IMR-90 (cell line): ENCODE data around the gene F10. TPM values are rescaled to one million over a fixed set of nuclear protein-coding genes. Genes with fewer than 3 reads are reported as not detected.

Experiments
- ATAC-seq: fragments of 200-7000 bp; cut with Tn5 transposase; 2 replicates; pipeline ENCODE4 v1.9.1; 2020; ENCODE audit warnings: low read depth, mild to moderate bottlenecking, moderate library complexity
- BruUV-seq: library from RNA; stranded (reverse); fragments of 400-500 nt; replicated peaks from 2 replicates; lab custom pipeline; 2021; lab: Mats Ljungman, UMichigan
- CTCF ChIA-PET: fragments of 300-600 bp; formaldehyde crosslinking; extraction: SDS; loops from one replicate; lab custom pipeline; 2021; ENCODE audit warnings: antibody characterized with exemption; lab: Yijun Ruan, JAX
- POLR2A ChIA-PET: fragments of 300-600 bp; sonication (Branson Sonifier 250); formaldehyde crosslinking; loops from one replicate; lab custom pipeline; 2022; ENCODE audit warnings: antibody characterized with exemption; ENCODE audit not compliant: unreplicated experiment; lab: Charles Lee
- DNase-seq: peaks from one replicate; pipeline ENCODE4 v3.0.0; 2013
- H2AFZ ChIP-seq: replicated peaks from 2 replicates; pipeline ENCODE3; 2013; ENCODE audit warnings: low read length, mild to moderate bottlenecking; ENCODE audit not compliant: poor library complexity
- H2AK5ac ChIP-seq: 2 replicates; pipeline ENCODE4 v1.6.1; 2013; ENCODE audit warnings: low read depth, low read length, inconsistent platforms
- H2AK9ac ChIP-seq: replicated peaks from 2 replicates; pipeline ENCODE3; 2013; ENCODE audit warnings: mild to moderate bottlenecking, low read depth, low read length, moderate library complexity; ENCODE audit not compliant: poor library complexity
- H2BK120ac ChIP-seq: 2 replicates; pipeline ENCODE4 v1.6.1; 2013; ENCODE audit warnings: low read depth, low read length, inconsistent platforms
- H2BK15ac ChIP-seq: 3 replicates; pipeline ENCODE4 v1.6.1; 2013; ENCODE audit warnings: low read depth, low read length, inconsistent platforms
- H2BK20ac ChIP-seq: 2 replicates; pipeline ENCODE4 v1.6.1; 2013; ENCODE audit warnings: low read depth, mild to moderate bottlenecking, inconsistent platforms, low read length, moderate library complexity
- H2BK5ac ChIP-seq: 2 replicates; pipeline ENCODE4 v1.6.1; 2013; ENCODE audit warnings: mild to moderate bottlenecking, low read depth, low read length, inconsistent platforms; ENCODE audit not compliant: poor library complexity, severe bottlenecking
- H3K14ac ChIP-seq: replicated peaks from 2 replicates; pipeline ENCODE4 v1.6.1; 2013; ENCODE audit warnings: low read depth, low read length, inconsistent platforms
- H3K18ac ChIP-seq: 2 replicates; pipeline ENCODE4 v1.6.1; 2013; ENCODE audit warnings: low read depth, low read length, control low read depth
- H3K23ac ChIP-seq: 2 replicates; pipeline ENCODE4 v1.6.1; 2013; ENCODE audit warnings: low read depth, low read length, inconsistent platforms
- H3K27ac ChIP-seq: 2 replicates; pipeline ENCODE4 v1.5.1; 2013; ENCODE audit warnings: mild to moderate bottlenecking, control low read depth, low read length; ENCODE audit not compliant: insufficient read depth
- H3K27me3 ChIP-seq: 2 replicates; pipeline ENCODE4 v1.6.1; 2013; ENCODE audit warnings: low read length; ENCODE audit not compliant: control insufficient read depth, insufficient read depth
- H3K36me3 ChIP-seq: 2 replicates; pipeline ENCODE4 v1.6.1; 2013; ENCODE audit warnings: low read length, mixed read lengths; ENCODE audit not compliant: control insufficient read depth, insufficient read depth
- H3K4ac ChIP-seq: 2 replicates; pipeline ENCODE4 v1.6.1; 2013; ENCODE audit warnings: low read depth, low read length, inconsistent platforms
- H3K4me1 ChIP-seq: 2 replicates; pipeline ENCODE4 v1.6.1; 2013; ENCODE audit warnings: low read length, mixed read lengths; ENCODE audit not compliant: control insufficient read depth, insufficient read depth
- H3K4me2 ChIP-seq: 2 replicates; pipeline ENCODE4 v1.6.1; 2013; ENCODE audit warnings: low read depth, mild to moderate bottlenecking, control low read depth, low read length, moderate library complexity
- H3K4me3 ChIP-seq: 2 replicates; pipeline ENCODE4 v1.5.1; 2013; ENCODE audit warnings: low read depth, mild to moderate bottlenecking, control low read depth, low read length, moderate library complexity; ENCODE audit not compliant: insufficient read depth
- H3K56ac ChIP-seq: 2 replicates; pipeline ENCODE4 v1.6.1; 2013; ENCODE audit warnings: low read length, inconsistent platforms; ENCODE audit not compliant: insufficient read depth; ENCODE audit errors: extremely low read depth
- H3K79me1 ChIP-seq, 2 experiments: 2 replicates each; pipeline ENCODE4 v1.6.1; 2013; ENCODE audit warnings: low read length in 2 of 2, inconsistent platforms in 1 of 2, low read depth in 1 of 2
- H3K9ac ChIP-seq: 2 replicates; pipeline ENCODE4 v1.6.1; 2013; ENCODE audit warnings: low read depth, low read length, control low read depth
- H3K9me1 ChIP-seq: 2 replicates; pipeline ENCODE4 v1.6.1; 2013; ENCODE audit warnings: low read length, inconsistent platforms; ENCODE audit not compliant: insufficient read depth
- H3K9me3 ChIP-seq: 2 replicates; pipeline ENCODE4 v1.6.1; 2013; ENCODE audit warnings: low read length; ENCODE audit not compliant: control insufficient read depth, insufficient read depth
- H4K20me1 ChIP-seq: 2 replicates; pipeline ENCODE4 v1.6.1; 2013; ENCODE audit warnings: low read length, inconsistent platforms; ENCODE audit not compliant: insufficient read depth
- H4K5ac ChIP-seq: 2 replicates; pipeline ENCODE4 v1.6.1; 2013; ENCODE audit warnings: mild to moderate bottlenecking, low read depth, low read length, control low read depth
- H4K8ac ChIP-seq, 2 experiments: 2 replicates each; pipeline ENCODE4 v1.6.1; 2013; ENCODE audit warnings: low read depth in 2 of 2, low read length in 2 of 2, control low read depth in 1 of 2, inconsistent platforms in 1 of 2
- H4K91ac ChIP-seq: 2 replicates; pipeline ENCODE4 v1.6.1; 2013; ENCODE audit warnings: low read depth, low read length, inconsistent platforms; ENCODE audit not compliant: insufficient read depth
- BHLHE40 ChIP-seq: fragments of 150-350 bp; IDR thresholded peaks from 2 replicates; pipeline ENCODE4 v1.6.1; 2016; ENCODE audit warnings: mild to moderate bottlenecking, low read depth, low read length
- CEBPB ChIP-seq: IDR thresholded peaks from 2 replicates; pipeline ENCODE4 v1.6.1; 2012; ENCODE audit warnings: low read depth, low read length, improper control_type of control experiment
- MAFK ChIP-seq: IDR thresholded peaks from 2 replicates; pipeline ENCODE4 v1.6.1; 2012; ENCODE audit warnings: low read depth, low read length, improper control_type of control experiment
- RCOR1 ChIP-seq: IDR thresholded peaks from 2 replicates; pipeline ENCODE4 v1.6.1; 2012; ENCODE audit warnings: mild to moderate bottlenecking, low read length, improper control_type of control experiment; ENCODE audit not compliant: insufficient replicate concordance
- RFX5 ChIP-seq: IDR thresholded peaks from 2 replicates; pipeline ENCODE4 v1.8.0; 2012; ENCODE audit warnings: low read depth, mild to moderate bottlenecking, low read length, moderate library complexity
- SMC3 ChIP-seq: fragments of 150-350 bp; IDR thresholded peaks from 2 replicates; pipeline ENCODE4 v1.6.1; 2016; ENCODE audit warnings: low read depth, mild to moderate bottlenecking, antibody characterized with exemption, low read length, moderate library complexity
- WGBS, 2 experiments: methylation state at CpG; one replicate each; pipeline versions ENCODE4 v1.1.5 to v1.1.7; 2013; ENCODE audit warnings: missing lambda C conversion rate in 2 of 2; ENCODE audit not compliant: insufficient read length in 1 of 2; ENCODE audit errors: extremely low coverage in 2 of 2; 5-methylcytosine and 5-hydroxymethylcytosine counted together
- dilution Hi-C: fragments of 300-500 bp; cut with HindIII; formaldehyde crosslinking; loops from one replicate; pipeline ENCODE4 v1.14.3; 2018; ENCODE audit warnings: low sequenced_read_pairs; ENCODE audit not compliant: unreplicated experiment
- in situ Hi-C: fragments of 300-500 bp; cut with MboI; formaldehyde crosslinking; loops from 3 replicates; pipeline ENCODE4 v1.14.3; 2019; ENCODE audit warnings: low sequenced_read_pairs, inconsistent platforms, mixed read lengths
- intact Hi-C: fragments of 100-400 bp; cut with micrococcal nuclease; formaldehyde crosslinking; loops from 2 replicates; pipeline ENCODE4 v1.10.0; 2022
- polyA plus RNA-seq, 3 experiments: library from polyadenylated mRNA; depleted of rRNA; stranded (reverse); fragments of >200 nt; gene quantifications; 2 replicates each; pipeline ENCODE4 v1.2.3, GENCODE V29; 2012; ENCODE audit warnings: low replicate concordance in 1 of 3
- total RNA-seq: library from RNA; depleted of rRNA; stranded (reverse); fragments of >200 nt; gene quantifications from 2 replicates; pipeline ENCODE4 v1.2.3, GENCODE V29; 2012
- TF ChIP-seq, protein P1 (sequence below): conservative IDR thresholded peaks from 2 replicates; pipeline ENCODE4 v1.5.1; 2012; ENCODE audit warnings: mild to moderate bottlenecking, low read depth, low read length, improper control_type of control experiment

F10 gene
- total and polyA plus RNA-seq, 2 of the 4 experiments (the other 2 are of a cell fraction): 9.1 to 19.5 TPM

DNA sequence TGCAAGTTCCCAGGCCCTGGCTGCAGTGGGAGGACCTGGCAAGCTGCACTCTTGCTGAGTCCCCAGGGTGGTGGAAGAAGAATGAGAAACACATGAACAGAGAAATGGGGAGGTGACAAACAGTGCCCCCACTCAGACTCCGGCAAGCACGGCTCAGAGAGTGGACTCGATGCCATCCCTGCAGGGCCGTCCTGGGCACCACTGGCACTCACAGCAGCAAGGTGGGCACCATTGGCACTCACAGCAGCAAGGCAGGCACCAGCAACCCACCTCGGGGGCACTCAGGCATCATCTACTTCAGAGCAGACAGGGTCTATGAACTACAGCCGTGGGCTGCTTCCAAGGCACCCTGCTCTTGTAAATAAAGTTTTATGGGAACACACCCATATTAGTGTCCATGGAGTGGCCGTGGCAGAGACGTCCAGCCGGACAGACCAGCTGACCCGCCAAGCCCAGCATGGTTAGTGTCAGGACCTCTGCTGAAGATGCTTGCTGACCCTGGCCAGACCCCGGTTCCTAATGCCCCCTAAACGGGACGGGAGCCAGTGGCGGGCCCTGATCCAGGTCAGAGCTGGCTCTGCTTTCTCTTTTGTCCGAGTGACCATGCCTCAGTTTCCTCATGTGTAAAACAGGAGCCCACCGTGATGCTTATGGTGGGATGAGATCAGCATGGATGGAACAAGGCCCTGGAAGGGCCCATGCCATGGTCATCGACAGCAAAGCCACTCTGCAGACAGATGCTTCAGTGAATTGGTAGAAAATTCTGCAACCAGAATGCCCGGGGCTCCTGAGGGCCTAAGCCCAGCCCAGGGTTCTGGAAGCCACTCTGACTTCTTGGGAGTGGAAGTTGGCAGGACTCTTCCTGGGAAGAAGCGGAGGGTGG is 2.1 kb upstream of the F10 start:
- ATAC-seq (no peak), DNase-seq (no peak)
- no peak overlapping the region for H2BK20ac ChIP-seq
- H4K8ac ChIP-seq: no peak overlapping the region
- no peak overlapping the region for H3K4ac ChIP-seq
- 85% methylated on average over 14 of the region's 19 CpGs; no CpG with 5 or more reads in 1 of the 2 experiments for WGBS, 2 experiments
- no TSS peak for BruUV-seq
- H3K23ac ChIP-seq: no peak overlapping the region
- no peak overlapping the region for H2BK5ac ChIP-seq
- H2AK5ac ChIP-seq: no peak overlapping the region
- no peak overlapping the region for H3K4me2 ChIP-seq
- H3K9me1 ChIP-seq: peaks cover 11% of the 10 kb centered on the region; the same call in 1 of the 2 replicates
- H2BK15ac ChIP-seq: no peak overlapping the region
- H2AFZ ChIP-seq: no peak overlapping the region
- dilution Hi-C loops: no loop called here
- no peak overlapping the region for H3K27ac ChIP-seq
- no peaks in the 10 kb centered on the region for H4K20me1 ChIP-seq
- H2BK120ac ChIP-seq: no peak overlapping the region
- ChIA-PET POLR2A (no interaction called here), CTCF (interaction anchor here (0.6 kb wide), 1 partner anchor 22 kb away, joined by 3 read pairs; no protein-coding TSS in a partner anchor)
- H3K36me3 ChIP-seq: no peaks in the 10 kb centered on the region
- no peak overlapping the region for H2AK9ac ChIP-seq
- no peaks in the 10 kb centered on the region for H3K79me1 ChIP-seq
- peaks cover 6% of the 10 kb centered on the region; the same call in 1 of the 2 replicates for H3K4me1 ChIP-seq
- in situ Hi-C loops: no loop called here
- no peaks in the 10 kb centered on the region for H3K9me3 ChIP-seq
- H4K91ac ChIP-seq: no peak overlapping the region
- no peak overlapping the region for H3K4me3 ChIP-seq
- H3K27me3 ChIP-seq: peaks cover 1% of the 10 kb centered on the region; the same call in 1 of the 2 replicates
- no peak overlapping the region for H3K9ac ChIP-seq
- intact Hi-C loops: no loop called here
- H4K5ac ChIP-seq: no peak overlapping the region
- no peak overlapping the region for H3K18ac ChIP-seq
- H3K14ac ChIP-seq: no peak overlapping the region
- no peak overlapping the region for H3K56ac ChIP-seq
- TF ChIP-seq RCOR1 (no peak), CEBPB (no peak), MAFK (no peak), RFX5 (no peak), BHLHE40 (no peak), SMC3 (no peak)
- TF ChIP-seq, protein P1, sequence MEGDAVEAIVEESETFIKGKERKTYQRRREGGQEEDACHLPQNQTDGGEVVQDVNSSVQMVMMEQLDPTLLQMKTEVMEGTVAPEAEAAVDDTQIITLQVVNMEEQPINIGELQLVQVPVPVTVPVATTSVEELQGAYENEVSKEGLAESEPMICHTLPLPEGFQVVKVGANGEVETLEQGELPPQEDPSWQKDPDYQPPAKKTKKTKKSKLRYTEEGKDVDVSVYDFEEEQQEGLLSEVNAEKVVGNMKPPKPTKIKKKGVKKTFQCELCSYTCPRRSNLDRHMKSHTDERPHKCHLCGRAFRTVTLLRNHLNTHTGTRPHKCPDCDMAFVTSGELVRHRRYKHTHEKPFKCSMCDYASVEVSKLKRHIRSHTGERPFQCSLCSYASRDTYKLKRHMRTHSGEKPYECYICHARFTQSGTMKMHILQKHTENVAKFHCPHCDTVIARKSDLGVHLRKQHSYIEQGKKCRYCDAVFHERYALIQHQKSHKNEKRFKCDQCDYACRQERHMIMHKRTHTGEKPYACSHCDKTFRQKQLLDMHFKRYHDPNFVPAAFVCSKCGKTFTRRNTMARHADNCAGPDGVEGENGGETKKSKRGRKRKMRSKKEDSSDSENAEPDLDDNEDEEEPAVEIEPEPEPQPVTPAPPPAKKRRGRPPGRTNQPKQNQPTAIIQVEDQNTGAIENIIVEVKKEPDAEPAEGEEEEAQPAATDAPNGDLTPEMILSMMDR: no peak
